Stimulated activated CD4-positive, alpha-beta T cell treated with anti-CD3 and anti-CD28 coated beads, Interleukin-4, amount 100 ng/mL, for 48 hours (primary cell): ENCODE data around the gene PROC.
A peak's percentile ranks its signal among the peaks of the same experiment; 100 is the strongest.

ENCODE experiments used
- DNase-seq, 2 donors: peaks; one replicate each; pipeline ENCODE4 v3.0.0-alpha.2; 2020; ENCODE audit warnings: low read depth in 2 of 2

PROC gene

GRCh38 chr2:127418300-127419111, at the start of gene PROC:
Gene PROC (plus strand): TSS chr2:127418427. CDS start chr2:127419943, 1,516 bp downstream.
- DNase-seq: no peak

DNA sequence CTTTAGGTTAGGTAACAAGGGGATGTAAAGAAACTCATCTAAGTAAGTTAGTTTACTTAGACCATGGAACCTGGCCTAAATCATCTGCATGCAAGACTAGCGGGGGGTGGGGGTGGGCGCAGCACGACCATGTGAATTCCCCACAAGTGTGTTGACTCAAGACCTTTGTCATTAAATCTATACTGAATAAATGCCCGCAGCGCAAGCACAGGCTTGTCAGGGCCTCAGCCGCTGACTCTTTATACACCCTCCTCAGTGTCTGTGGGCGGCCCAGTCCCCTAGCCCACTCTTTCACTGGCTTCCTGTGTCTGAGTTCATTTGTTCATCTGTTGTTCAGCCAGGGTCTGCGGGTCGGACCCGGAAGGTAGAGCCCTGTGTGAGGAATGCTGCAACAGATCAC, 48.2 kb upstream of the PROC start:
- DNase-seq: no peak

DNA sequence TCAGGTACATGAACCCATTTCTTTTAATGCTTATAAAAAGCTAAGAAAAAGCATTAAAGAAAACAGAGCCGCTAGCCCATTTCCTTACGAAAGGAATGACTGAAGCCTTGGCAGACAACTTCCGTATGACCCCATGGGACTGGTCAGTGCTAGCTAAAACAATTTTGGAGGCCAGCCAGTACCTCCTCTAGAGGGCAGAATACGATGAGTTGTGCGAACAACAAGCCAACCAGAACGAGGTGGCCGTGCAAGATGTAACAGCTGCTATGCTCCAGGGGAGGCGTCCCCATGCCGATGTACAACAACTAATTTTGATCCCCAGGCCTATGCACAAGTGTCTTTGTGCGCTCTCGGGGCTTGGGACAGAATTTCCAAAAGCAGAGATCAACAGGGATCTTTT, 47.2 kb upstream of the PROC start:
- no peak for DNase-seq

GRCh38 chr2:127373362-127374083, 44.7 kb upstream of the PROC start:
- no peak for DNase-seq

DNA sequence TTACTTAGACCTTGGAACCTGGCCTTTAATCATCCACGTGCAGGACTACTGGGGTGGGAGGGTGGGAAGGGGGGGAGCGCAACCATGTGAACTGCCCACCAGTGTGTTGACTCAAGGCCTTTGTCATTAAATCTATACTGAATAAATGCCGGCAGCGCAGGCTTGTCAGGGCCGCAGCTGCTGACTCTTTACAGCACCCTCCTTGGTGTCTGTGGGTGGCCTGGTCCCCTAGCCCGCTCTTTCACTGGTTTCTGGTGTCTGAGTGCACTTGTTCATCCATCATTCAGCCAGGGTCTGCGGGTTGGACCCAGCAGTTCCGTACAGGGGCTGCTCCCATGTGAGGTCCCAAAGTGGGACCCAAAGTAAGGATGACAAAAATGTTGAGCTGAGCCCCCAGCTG, 42.0 kb upstream of the PROC start:
- DNase-seq: no peak

DNA sequence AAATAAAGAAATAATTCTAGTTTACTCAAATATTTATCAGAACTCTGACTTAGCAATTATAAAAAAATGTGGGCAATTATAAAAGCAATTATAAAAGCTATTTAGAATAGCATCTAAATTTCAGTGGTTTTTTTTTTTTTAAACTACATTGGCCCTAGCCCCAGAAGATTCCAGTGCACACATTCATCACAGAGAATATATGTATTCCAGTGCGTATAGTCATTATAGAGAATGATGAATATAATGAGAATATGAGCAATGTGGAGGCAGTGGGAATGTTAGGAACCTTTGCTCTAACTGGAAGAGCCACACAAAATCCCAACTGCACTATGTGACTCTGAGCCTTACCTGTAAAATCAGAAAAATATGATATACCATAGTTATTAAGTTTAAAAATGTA, 41.0 kb upstream of the PROC start:
- DNase-seq: no peak

- DNase-seq: no peak
These were observed 39.5 kb upstream of the PROC start for GRCh38 chr2:127378720-127379119.

DNA sequence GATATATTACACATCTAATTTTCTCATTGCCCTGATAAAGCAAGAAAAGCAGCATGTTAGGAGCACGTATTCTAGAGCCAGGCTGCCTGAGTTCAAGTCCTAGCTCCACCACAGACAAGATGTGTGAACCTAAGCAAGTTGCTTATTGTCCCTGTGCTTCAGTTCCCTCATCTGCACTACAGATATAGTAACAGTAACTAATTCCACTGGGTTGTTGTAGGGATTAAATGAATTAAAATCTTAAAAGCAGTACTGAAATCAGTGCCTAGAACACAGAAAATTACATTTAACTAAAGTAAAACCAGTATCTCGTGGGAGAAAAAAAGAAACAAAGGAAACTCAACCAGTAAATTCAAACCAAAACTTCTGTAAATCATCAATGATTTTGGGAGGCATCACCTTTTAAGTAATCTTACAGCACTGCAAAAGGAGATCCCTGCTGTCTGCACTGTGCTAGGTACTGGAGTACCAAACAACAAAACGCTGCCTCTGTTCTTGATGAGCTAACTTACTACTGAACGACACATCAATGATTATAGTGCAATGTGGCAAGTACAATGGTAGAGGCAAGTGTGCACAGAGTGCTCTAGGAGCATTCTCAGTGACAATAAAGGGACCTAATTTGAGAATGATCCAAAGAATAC, 38.4 kb upstream of the PROC start:
- no peak for DNase-seq

- no peak for DNase-seq
These were observed 36.5 kb upstream of the PROC start for GRCh38 chr2:127381762-127382161.

GRCh38 chr2:127382831-127383230, 35.4 kb upstream of the PROC start:
- DNase-seq: no peak

GRCh38 chr2:127384529-127384928, 33.7 kb upstream of the PROC start:
- DNase-seq: no peak

DNA sequence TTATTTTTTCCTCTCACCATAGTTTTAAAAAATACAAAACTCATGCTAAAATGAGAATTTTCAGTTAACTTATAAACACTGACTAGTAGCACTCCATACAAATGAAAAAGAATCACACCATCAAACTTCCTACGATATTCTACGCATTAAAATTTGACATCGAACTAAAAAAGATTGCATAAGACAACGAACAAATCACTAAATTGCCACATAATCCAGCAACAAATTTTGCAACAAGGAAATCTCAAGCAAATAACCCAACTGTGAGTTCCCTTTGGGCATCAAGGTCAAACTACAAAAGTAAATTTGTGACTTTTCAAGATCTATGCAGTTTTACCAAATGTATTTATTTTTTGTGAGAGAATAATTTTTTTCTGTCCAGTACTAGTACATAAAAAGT, 32.0 kb upstream of the PROC start:
- DNase-seq: no peak

DNA sequence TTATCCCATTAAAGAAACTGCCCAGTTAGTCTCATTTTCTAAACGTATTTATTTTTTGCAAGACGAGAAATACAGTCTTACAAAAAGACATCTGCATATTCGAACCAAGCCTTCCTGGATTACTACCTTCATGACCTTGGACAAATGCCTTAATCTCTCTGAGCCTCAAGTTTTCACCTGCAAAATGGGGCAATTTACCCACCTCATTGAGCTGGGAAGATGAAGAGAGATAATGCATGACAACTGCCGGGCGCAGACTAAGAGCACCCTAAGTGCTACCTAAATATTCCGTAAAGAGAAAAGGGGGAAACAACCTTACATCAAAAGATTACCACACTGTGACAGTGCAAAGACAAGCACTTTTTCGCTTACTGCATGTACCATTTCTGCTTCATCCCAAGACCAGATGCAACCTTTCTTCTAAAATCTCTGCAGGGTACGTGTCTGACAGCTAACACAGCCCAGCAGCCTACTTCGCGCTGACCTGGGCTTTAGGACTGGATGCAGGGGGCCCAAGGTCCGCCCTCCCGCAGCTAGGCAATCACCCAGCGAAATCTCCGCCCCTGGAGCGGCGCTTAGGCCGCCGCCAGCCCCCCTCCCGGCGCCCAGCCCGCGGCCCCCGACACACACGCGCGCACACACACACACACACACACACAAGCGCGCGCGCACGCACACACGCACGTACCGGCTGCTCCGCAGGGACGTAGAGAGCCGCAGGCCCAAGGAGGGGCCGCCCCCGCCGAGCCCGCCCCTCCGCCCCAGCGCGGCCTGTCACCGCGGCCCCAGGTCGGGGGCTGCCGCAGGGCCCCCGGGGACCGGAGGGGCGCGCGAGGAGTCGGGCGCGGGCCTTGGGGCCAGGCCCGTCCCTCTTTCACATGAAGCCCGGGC, 31.2 kb upstream of the PROC start:
- peak; percentile 62 to 73 for DNase-seq

DNA sequence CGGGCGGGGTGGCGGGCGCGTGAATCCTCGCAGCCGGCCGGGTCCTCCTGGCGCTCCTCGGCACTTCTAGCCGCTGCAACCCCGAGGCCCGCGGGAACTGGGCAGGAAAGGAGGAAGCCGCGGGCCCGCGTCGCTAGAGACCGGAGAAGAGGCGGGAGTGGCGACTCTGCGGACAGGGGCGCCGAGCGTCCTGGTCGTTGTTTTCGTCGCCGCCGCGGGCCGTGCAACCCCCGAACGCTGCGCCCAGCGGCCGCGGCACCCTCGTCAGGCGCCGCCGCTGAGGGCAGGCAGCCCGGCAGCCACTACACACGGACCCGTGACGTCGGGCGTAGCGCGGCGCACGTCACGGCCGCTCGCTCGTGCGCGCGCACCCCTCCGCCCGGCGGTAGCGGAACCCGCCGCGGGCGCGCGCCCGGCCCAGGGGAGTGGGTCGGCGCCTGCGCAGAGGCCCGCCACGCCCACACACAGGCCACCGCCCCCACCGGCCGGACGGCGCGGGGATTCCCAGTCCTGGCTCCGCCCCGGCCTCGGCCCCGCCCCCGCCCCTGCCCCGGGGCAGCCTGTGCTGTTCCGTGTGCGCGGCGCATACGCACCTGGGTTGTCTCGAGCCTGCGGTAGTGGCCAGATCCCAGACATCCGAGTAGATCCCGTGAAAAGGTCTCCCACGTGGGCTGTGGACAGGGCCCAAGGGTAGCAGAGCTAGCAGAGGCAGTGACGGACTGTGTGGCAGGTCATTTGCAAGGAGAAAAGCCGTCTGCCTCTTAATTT, 30.4 kb upstream of the PROC start, which contains the start of gene MAP3K2:
Gene MAP3K2 (minus strand): TSS at position 321 of the 768 bp plus-strand sequence. CDS start 44,846 bp downstream, outside the sequence.
- DNase-seq: peak; percentile 90 to 98

GRCh38 chr2:127388423-127389164, 29.6 kb upstream of the PROC start:
- DNase-seq: peak in 1 of 2 donors; percentile 19

DNA sequence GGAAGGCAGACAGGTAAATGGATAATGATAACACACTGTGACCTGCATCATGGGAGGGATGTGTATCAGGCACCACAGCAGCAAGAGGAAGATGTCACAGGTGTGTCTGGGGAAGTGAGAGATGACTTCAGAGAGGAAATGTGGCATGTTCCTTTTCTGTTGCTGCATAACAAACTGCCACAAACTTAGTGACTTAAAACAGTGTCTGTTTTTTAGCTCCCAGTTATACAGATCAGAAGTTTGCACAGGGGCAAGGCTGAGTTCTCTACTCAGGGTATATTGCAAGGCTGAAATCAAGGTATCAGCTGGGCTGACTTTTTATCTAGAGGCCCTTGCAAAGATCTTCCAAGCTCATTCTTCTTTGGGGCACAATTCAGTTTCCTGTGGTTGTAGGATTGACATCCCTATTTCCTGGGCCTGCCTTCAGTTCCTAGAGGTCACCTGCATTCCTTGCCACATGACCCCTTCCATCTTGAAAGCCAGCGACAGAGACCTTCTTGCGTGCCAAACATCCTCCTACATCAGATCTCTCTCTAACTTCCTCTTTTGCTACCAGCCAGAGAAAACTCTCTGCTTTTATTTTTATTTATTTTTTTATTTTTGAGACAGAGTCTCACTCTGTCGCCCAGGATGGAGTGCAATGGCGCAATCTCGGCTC, 28.3 kb upstream of the PROC start:
- no peak for DNase-seq

DNA sequence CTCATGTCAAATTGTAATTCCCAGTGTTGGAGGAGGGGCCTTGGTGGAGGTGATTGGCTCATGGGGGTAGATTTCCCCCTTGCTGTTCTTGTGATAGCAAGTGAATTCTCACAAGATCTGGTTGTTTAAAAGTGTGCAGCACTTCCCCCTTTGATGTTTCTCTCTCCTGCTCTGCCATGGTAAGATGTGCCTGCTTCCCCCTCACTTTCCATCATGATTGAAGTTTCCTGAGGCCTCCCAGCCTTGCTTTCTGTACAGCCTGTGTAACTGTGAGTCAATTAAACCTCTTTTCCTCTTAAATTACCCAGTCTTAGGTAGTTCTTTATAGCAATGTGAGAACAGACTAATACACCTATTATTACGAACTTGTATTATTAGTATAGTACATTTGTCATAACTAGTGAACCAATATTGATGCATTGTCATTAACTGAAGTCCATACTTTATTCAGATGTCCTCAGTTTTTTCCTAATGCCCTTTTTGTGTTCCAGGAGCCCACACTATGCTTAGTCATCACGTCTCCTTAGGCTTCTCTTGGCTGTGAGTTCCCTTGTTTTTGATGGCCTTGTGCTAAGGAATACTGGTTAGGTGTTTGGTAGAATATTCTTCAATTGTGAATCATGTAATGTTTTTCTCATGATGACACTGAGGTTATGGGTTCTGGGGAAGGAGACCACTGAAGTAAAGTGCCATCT, 25.9 kb upstream of the PROC start:
- no peak for DNase-seq

- DNase-seq: no peak
These were observed 25.2 kb upstream of the PROC start for GRCh38 chr2:127392828-127393578.
